Measurements from ENCODE around the gene CNTN1.

Gene CNTN1

GRCh38 chr12:40647651-40648050 is 44.6 kb upstream of the CNTN1 start:
- Histone ChIP-seq H3K9ac (ENCODE audit: insufficient read length, low read depth) (no peak overlapping the region), H3K4me1 (ENCODE audit: insufficient read depth, insufficient read length) (no peaks in the 10 kb centered on the region), H3K9me3 (ENCODE audit: insufficient read depth, low read length) (peaks cover 28% of the 10 kb centered on the region; the same call in 1 of the 2 replicates), H3K27me3 (ENCODE audit: insufficient read depth, insufficient read length) (no peaks in the 10 kb centered on the region), H3K4me3 (ENCODE audit: insufficient read length, low read depth) (no peak overlapping the region), H3K36me3 (ENCODE audit: insufficient read depth, insufficient read length, low read length) (no peaks in the 10 kb centered on the region)
- DNase-seq (ENCODE audit: low read depth, low spot score): no peak
- TF ChIP-seq YY1 (IDR thresholded peaks at IDR 0.05; ENCODE audit: insufficient read depth, insufficient read length) (no peak), SUZ12 (IDR thresholded peaks at IDR 0.05; ENCODE audit: extremely low read depth, insufficient read depth, insufficient read length) (no peak), ZNF274 (IDR thresholded peaks at IDR 0.05; ENCODE audit: low read depth, low read length) (no peak)

DNA sequence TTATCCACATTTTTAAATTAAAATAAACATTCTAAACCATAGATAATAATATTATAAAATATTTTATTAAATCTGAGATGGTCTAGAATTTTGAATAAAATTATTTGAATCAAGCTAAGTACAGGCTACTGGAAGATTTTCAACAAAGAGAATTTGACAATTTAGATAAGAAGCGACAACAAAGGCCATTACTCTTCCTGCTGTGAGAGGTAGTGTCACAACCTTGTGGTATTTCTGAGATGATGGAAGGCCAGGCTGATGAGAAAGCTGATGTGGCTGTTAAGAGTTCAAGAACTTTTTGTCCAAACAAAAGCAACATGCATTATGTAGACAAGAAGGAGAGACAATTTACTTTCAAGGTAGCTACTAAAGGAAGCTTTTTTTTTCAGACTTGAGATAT is 43.7 kb upstream of the CNTN1 start:
- Histone ChIP-seq H3K9ac (ENCODE audit: insufficient read length, low read depth) (no peak overlapping the region), H3K4me3 (ENCODE audit: insufficient read length, low read depth) (no peak overlapping the region), H3K36me3 (ENCODE audit: insufficient read depth, insufficient read length, low read length) (no peaks in the 10 kb centered on the region), H3K27me3 (ENCODE audit: insufficient read depth, insufficient read length) (no peaks in the 10 kb centered on the region), H3K4me1 (ENCODE audit: insufficient read depth, insufficient read length) (no peaks in the 10 kb centered on the region), H3K9me3 (ENCODE audit: insufficient read depth, low read length) (peaks cover 19% of the 10 kb centered on the region; the same call in 1 of the 2 replicates)
- TF ChIP-seq ZNF274 (IDR thresholded peaks at IDR 0.05; ENCODE audit: low read depth, low read length): no peak
- TF ChIP-seq YY1 (IDR thresholded peaks at IDR 0.05; ENCODE audit: insufficient read depth, insufficient read length): no peak
- no peak for TF ChIP-seq SUZ12 (IDR thresholded peaks at IDR 0.05; ENCODE audit: extremely low read depth, insufficient read depth, insufficient read length)
- DNase-seq (ENCODE audit: low read depth, low spot score): no peak

DNA sequence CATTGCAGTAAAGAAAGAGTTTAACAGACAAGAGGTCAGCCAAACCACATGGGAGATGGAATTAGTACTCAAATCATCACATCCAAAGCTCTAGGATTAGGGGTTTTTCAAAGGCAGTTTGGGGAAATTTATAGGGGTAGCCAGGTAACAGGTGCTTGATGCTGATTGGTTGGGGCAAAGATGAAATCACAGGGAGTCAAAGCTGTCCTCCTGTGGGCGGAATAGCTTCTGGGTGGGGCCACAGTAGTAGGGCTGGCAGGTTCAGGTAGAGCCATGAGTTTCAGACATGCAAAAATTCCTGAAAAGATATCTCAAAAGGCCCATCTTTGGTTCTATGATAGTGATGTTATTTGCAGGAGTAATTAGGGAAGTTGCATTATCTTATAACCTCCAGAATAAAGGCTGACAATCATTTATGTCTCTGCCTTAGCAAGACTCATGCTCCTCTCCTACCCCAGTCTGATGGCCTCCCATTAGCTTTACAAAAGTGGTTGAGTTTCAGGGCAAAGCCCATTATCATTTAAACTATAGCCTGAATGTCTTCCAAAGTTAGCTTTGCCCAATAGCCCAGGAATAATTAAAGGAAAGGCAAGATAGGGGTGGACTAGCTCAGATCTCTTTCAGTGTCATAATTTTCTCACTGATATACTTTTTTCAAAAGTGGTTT is 42.1 kb upstream of the CNTN1 start:
- H3K27me3 ChIP-seq (ENCODE audit: insufficient read depth, insufficient read length): no peaks in the 10 kb centered on the region
- peaks cover 12% of the 10 kb centered on the region; the same call in 1 of the 2 replicates for H3K9me3 ChIP-seq (ENCODE audit: insufficient read depth, low read length)
- H3K9ac ChIP-seq (ENCODE audit: insufficient read length, low read depth): no peak overlapping the region
- peak; percentile 39 for DNase-seq (ENCODE audit: low read depth, low spot score)
- TF ChIP-seq SUZ12 (IDR thresholded peaks at IDR 0.05; ENCODE audit: extremely low read depth, insufficient read depth, insufficient read length): no peak
- TF ChIP-seq YY1 (IDR thresholded peaks at IDR 0.05; ENCODE audit: insufficient read depth, insufficient read length): no peak
- TF ChIP-seq ZNF274 (IDR thresholded peaks at IDR 0.05; ENCODE audit: low read depth, low read length): no peak
- H3K36me3 ChIP-seq (ENCODE audit: insufficient read depth, insufficient read length, low read length): no peaks in the 10 kb centered on the region
- no peak overlapping the region for H3K4me3 ChIP-seq (ENCODE audit: insufficient read length, low read depth)
- H3K4me1 ChIP-seq (ENCODE audit: insufficient read depth, insufficient read length): no peaks in the 10 kb centered on the region

- no peaks in the 10 kb centered on the region for H3K36me3 ChIP-seq (ENCODE audit: insufficient read depth, insufficient read length, low read length)
- no peak for DNase-seq (ENCODE audit: low read depth, low spot score)
- TF ChIP-seq ZNF274 (IDR thresholded peaks at IDR 0.05; ENCODE audit: low read depth, low read length): no peak
- TF ChIP-seq SUZ12 (IDR thresholded peaks at IDR 0.05; ENCODE audit: extremely low read depth, insufficient read depth, insufficient read length): no peak
- no peaks in the 10 kb centered on the region for H3K27me3 ChIP-seq (ENCODE audit: insufficient read depth, insufficient read length)
- peaks cover 12% of the 10 kb centered on the region; the same call in 1 of the 2 replicates for H3K9me3 ChIP-seq (ENCODE audit: insufficient read depth, low read length)
- no peak overlapping the region for H3K9ac ChIP-seq (ENCODE audit: insufficient read length, low read depth)
- no peaks in the 10 kb centered on the region for H3K4me1 ChIP-seq (ENCODE audit: insufficient read depth, insufficient read length)
- no peak overlapping the region for H3K4me3 ChIP-seq (ENCODE audit: insufficient read length, low read depth)
Measured at GRCh38 chr12:40655451-40655850, 36.8 kb upstream of the CNTN1 start.

- H3K27me3 ChIP-seq (ENCODE audit: insufficient read depth, insufficient read length): no peaks in the 10 kb centered on the region
- no peak for DNase-seq (ENCODE audit: low read depth, low spot score)
- no peak overlapping the region for H3K4me3 ChIP-seq (ENCODE audit: insufficient read length, low read depth)
- H3K9me3 ChIP-seq (ENCODE audit: insufficient read depth, low read length): peaks cover 9% of the 10 kb centered on the region; the same call in 1 of the 2 replicates
- H3K9ac ChIP-seq (ENCODE audit: insufficient read length, low read depth): no peak overlapping the region
- H3K4me1 ChIP-seq (ENCODE audit: insufficient read depth, insufficient read length): no peaks in the 10 kb centered on the region
- H3K36me3 ChIP-seq (ENCODE audit: insufficient read depth, insufficient read length, low read length): no peaks in the 10 kb centered on the region
- no peak for TF ChIP-seq ZNF274 (IDR thresholded peaks at IDR 0.05; ENCODE audit: low read depth, low read length)
Measured at GRCh38 chr12:40662366-40662765, 29.9 kb upstream of the CNTN1 start.

- Histone ChIP-seq H3K27me3 (ENCODE audit: insufficient read depth, insufficient read length) (no peaks in the 10 kb centered on the region), H3K36me3 (ENCODE audit: insufficient read depth, insufficient read length, low read length) (no peaks in the 10 kb centered on the region), H3K9me3 (ENCODE audit: insufficient read depth, low read length) (peaks cover 9% of the 10 kb centered on the region; the same call in 1 of the 2 replicates), H3K9ac (ENCODE audit: insufficient read length, low read depth) (no peak overlapping the region), H3K4me3 (ENCODE audit: insufficient read length, low read depth) (no peak overlapping the region), H3K4me1 (ENCODE audit: insufficient read depth, insufficient read length) (no peaks in the 10 kb centered on the region)
- TF ChIP-seq SUZ12 (IDR thresholded peaks at IDR 0.05; ENCODE audit: extremely low read depth, insufficient read depth, insufficient read length): no peak
- no peak for TF ChIP-seq YY1 (IDR thresholded peaks at IDR 0.05; ENCODE audit: insufficient read depth, insufficient read length)
- TF ChIP-seq ZNF274 (IDR thresholded peaks at IDR 0.05; ENCODE audit: low read depth, low read length): no peak
- DNase-seq (ENCODE audit: low read depth, low spot score): no peak
Measured at GRCh38 chr12:40663781-40664180, 28.5 kb upstream of the CNTN1 start.

DNA sequence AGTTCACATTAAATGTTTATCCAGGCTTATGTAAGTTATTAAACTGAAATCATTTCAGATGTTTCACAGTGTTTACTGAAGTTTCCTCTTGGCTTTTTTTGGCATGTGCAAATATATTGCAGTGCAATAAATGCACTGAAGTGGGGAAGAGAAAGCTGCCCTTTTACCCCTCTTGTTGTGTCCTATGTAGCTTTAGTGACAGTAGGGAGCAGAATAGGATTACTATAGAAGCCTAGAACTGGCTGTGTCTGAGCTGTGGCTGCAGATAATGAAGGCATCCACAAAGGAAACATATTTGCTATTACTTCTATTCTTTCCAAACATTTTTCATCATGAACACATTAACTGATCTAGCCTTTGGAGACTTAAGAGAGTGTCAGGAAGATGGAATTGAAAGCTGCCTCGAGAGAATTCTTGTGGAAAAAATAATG is 24.1 kb upstream of the CNTN1 start:
- H3K9ac ChIP-seq (ENCODE audit: insufficient read length, low read depth): no peak overlapping the region
- DNase-seq (ENCODE audit: low read depth, low spot score): no peak
- H3K4me3 ChIP-seq (ENCODE audit: insufficient read length, low read depth): no peak overlapping the region
- no peaks in the 10 kb centered on the region for H3K27me3 ChIP-seq (ENCODE audit: insufficient read depth, insufficient read length)
- H3K4me1 ChIP-seq (ENCODE audit: insufficient read depth, insufficient read length): no peaks in the 10 kb centered on the region
- no peaks in the 10 kb centered on the region for H3K9me3 ChIP-seq (ENCODE audit: insufficient read depth, low read length)
- no peaks in the 10 kb centered on the region for H3K36me3 ChIP-seq (ENCODE audit: insufficient read depth, insufficient read length, low read length)
- no peak for TF ChIP-seq YY1 (IDR thresholded peaks at IDR 0.05; ENCODE audit: insufficient read depth, insufficient read length)
- TF ChIP-seq ZNF274 (IDR thresholded peaks at IDR 0.05; ENCODE audit: low read depth, low read length): no peak
- TF ChIP-seq SUZ12 (IDR thresholded peaks at IDR 0.05; ENCODE audit: extremely low read depth, insufficient read depth, insufficient read length): no peak

All from NT2/D1 (cell line).